GM10266 (cell line): ENCODE measurements around the gene HSPA1A.
"Not testable (repeated sequence)": the region's sequence is repeated elsewhere in the genome, so short reads cannot be mapped to it uniquely, and the experiment has no call there.

Experiments used
- DNase-seq: peaks from one replicate; pipeline ENCODE4 v3.0.0; 2012; ENCODE audit errors: extremely low spot score
- TF ChIP-seq, protein P1 (sequence below): IDR thresholded peaks from 2 replicates; pipeline ENCODE4 v1.5.1; 2012; ENCODE audit warnings: mild to moderate bottlenecking, low read depth; ENCODE audit not compliant: control insufficient read depth, insufficient read depth; ENCODE audit errors: missing control alignments

The HSPA1A gene

DNA sequence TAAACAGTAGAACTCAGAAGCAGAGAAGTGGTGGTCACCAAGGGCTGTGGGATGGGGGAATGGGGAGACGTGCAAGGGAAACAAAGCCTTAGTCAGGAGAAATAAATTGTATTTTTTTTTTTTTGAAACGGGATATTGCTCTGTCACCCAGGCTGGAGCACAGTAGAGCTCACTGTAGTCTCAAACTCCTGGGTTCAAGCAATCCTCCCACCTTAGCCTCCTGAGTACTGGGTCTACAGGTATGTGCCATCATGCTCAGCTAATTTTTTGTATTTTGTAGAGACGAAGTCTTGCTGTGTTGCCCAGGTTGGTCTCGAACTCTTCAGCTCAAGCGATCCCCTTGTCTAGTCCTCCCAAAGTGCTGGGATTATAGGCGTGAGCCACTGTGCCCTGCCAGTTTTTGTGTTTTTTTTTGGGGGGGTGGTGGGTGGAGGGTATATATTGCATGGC is 15.6 kb downstream of the HSPA1A start:
- TF ChIP-seq, protein P1, sequence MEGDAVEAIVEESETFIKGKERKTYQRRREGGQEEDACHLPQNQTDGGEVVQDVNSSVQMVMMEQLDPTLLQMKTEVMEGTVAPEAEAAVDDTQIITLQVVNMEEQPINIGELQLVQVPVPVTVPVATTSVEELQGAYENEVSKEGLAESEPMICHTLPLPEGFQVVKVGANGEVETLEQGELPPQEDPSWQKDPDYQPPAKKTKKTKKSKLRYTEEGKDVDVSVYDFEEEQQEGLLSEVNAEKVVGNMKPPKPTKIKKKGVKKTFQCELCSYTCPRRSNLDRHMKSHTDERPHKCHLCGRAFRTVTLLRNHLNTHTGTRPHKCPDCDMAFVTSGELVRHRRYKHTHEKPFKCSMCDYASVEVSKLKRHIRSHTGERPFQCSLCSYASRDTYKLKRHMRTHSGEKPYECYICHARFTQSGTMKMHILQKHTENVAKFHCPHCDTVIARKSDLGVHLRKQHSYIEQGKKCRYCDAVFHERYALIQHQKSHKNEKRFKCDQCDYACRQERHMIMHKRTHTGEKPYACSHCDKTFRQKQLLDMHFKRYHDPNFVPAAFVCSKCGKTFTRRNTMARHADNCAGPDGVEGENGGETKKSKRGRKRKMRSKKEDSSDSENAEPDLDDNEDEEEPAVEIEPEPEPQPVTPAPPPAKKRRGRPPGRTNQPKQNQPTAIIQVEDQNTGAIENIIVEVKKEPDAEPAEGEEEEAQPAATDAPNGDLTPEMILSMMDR: no peak
- no peak for DNase-seq

DNA sequence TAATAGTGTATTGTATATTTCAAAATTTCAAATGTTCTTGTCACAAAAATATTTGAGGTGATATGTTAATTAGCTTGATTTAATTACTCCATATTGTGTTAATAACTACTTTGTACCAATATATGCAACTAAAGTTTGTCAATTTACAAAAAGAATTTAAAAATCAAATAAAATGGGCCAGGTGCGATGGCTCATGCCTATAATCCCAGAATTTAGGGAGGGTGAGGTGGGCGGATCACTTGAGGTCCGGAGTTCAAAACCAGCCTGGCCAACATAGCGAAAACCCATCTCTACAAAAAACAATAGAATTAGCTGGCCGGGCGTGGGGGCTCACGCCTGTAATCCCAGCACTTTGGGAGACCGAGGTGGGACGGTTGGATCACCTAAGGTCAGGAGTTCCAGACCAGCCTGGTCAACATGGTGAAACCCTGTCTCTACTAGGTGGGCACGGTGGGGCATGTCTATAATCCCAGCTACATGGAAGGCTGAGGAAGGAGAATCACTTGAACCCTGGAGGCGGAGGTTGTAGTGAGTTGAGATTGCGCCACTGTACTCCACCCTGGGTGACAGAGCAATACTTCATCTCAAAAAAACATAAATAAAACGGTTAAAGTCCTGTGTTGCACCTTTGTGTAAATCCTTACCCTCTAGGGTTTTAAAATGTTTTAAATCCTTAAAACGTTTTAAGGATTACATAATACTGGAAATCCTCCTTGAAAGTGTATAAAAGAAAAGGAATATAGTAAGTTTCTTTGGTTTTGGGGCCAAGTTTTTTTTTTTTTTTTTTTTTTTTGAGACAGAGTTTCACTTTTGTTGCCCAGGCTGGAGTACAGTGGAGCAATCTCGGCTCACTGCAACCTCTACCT is 16.2 kb downstream of the HSPA1A start:
- TF ChIP-seq, protein P1: no peak
- no peak for DNase-seq

DNA sequence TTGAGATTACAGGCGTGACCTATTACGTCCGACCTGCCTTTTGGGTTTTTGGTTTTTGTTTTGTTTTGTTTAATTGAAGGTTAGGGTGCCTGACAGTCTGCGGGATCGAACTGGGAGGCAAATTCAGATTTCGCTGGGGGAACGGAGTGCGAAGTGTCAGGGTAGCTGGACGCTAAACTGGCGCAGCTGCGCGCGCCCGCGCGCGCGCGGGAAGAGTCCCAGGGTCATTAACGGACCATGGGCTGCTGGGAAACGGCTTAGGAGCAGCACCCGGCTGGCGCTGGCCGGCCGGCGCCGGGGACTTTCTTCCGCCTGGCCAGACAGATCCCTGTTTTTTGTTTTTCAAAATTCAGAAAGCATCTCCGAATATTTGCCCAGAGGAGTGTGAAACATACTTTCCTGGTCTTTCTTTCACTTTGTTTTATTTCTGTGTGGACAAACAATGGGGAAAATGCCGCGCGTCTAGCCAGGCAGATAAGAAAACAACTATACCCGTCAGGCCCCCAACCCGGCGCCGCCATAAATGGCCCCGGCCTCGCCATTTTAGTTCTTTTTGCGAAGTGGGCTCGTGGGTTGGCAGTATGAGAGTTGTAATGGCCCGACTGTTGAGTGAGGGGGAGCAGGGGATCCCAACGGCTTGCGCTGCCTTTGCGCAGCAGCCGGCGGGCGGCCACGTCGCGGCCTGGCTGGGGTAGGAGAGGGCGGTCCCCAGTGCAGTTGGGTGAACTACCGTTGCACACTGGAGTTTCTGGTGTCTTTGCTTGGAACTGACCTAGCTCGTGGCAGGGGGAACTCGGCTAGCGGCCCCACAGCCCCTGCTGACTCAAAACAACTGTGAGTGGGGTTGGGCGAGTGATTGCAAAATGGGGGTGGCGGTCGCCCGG is 19.3 kb downstream of the HSPA1A start:
- TF ChIP-seq, protein P1: no peak
- DNase-seq: peak; percentile 85

DNA sequence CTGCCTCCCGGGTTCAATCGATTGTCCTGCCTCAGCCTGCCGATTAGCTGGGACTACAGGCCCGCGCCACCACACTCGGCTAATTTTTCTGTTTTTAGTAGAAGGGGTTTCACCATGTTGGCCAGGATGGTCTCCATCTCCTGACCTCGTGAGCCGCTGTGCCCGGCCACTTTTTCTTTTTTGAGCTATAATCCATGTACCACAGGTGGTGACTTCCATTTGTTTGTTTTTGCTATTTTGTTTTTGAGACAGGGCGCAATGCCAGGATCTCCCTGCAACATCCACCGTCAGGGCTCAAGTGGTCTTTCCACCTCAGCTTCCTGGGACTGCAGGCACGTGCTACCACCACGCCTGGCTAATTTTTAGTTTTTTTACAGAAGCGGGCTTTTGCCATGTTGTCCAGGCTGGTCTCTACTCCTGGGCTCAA is 20.7 kb downstream of the HSPA1A start:
- DNase-seq: no peak
- TF ChIP-seq, protein P1: no peak

GRCh38 chr6:31836474-31837368 is 21.4 kb downstream of the HSPA1A start:
- TF ChIP-seq, protein P1: peak; percentile 15
- no peak for DNase-seq

GRCh38 chr6:31837369-31838113 is 22.2 kb downstream of the HSPA1A start:
- TF ChIP-seq, protein P1: no peak
- no peak for DNase-seq

DNA sequence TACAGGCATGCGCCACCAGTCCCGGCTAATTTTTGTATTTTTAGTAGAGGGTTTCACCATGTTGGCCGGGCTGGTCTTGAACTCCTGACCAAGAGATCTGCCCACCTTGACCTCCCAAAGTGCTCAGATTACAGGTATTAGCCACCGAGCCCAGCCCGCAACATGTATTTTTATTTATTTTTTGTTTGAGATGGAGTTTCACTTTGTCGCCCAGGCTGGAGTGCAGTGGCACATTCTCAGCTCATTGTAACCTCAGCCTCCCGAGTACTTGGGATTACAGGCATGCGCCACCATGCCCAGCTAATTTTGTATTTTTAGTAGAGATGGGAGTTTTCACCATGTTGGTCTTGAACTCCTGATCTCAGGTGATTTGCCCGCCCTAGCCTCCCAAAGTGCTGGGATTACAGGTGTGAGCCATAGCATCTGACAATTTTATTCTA is 22.8 kb downstream of the HSPA1A start:
- DNase-seq: not testable (repeated sequence)
